OCI-LY7 (cell line): Measurements from ENCODE around the gene MYO18A.

Source experiments
- EZH2phosphoT487 ChIP-seq: fragments of 200-600 bp; sonication (generic); IDR thresholded peaks from 2 replicates; pipeline ENCODE4 v1.6.1; 2018; ENCODE audit warnings: low read depth, borderline replicate concordance, mild to moderate bottlenecking, mixed run types, antibody characterized with exemption, low read length, moderate library complexity, mixed read lengths
- TF ChIP-seq, protein P1 (sequence below): fragments of 200-600 bp; sonication (generic); conservative IDR thresholded peaks from 2 replicates; pipeline ENCODE4 v1.5.1; 2014; ENCODE audit warnings: mild to moderate bottlenecking, antibody characterized with exemption, low read length, moderate library complexity, mixed read lengths

DNA sequence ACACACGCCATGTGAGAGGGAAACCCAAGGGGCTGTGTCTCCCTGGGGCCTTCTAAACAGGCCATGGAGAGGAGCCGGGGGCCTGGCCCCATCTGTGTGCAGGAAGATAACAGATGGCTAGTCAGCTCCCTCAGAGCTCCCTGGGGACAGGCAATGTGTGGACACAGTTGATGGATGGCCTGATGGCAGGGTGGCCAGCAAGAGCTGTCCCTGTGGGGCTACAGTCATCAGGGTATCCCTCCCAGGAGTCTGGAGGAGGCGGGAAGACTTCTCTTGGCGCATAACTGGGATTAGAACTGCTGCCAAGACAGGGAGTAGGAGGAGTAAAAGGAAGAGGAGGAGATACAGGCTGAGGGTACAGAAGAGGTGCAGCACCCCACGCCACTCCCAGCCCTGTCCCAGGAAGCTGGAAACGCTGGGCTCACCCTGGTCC, 17.3 kb downstream of the MYO18A start:
- TF ChIP-seq, protein P1, sequence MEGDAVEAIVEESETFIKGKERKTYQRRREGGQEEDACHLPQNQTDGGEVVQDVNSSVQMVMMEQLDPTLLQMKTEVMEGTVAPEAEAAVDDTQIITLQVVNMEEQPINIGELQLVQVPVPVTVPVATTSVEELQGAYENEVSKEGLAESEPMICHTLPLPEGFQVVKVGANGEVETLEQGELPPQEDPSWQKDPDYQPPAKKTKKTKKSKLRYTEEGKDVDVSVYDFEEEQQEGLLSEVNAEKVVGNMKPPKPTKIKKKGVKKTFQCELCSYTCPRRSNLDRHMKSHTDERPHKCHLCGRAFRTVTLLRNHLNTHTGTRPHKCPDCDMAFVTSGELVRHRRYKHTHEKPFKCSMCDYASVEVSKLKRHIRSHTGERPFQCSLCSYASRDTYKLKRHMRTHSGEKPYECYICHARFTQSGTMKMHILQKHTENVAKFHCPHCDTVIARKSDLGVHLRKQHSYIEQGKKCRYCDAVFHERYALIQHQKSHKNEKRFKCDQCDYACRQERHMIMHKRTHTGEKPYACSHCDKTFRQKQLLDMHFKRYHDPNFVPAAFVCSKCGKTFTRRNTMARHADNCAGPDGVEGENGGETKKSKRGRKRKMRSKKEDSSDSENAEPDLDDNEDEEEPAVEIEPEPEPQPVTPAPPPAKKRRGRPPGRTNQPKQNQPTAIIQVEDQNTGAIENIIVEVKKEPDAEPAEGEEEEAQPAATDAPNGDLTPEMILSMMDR: no peak
- TF ChIP-seq EZH2phosphoT487: no peak
